HEK293T (cell line): ENCODE measurements around the gene DNAJC11.

ENCODE experiments used
- ARNT ChIP-seq: fragments of 450-650 bp; IDR thresholded peaks from 2 replicates; pipeline ENCODE4 v1.6.1; 2017; ENCODE audit warnings: mild to moderate bottlenecking
- BHLHE40 ChIP-seq: fragments of 450-650 bp; IDR thresholded peaks from 2 replicates; pipeline ENCODE4 v1.6.1; 2016; ENCODE audit warnings: mild to moderate bottlenecking, moderate library complexity, borderline replicate concordance
- CTBP1 ChIP-seq: fragments of 450-650 bp; IDR thresholded peaks from 2 replicates; pipeline ENCODE4 v1.6.1; 2016; ENCODE audit warnings: borderline replicate concordance
- ELF4 ChIP-seq: fragments of 450-650 bp; IDR thresholded peaks from 2 replicates; pipeline ENCODE4 v1.6.1; 2017; ENCODE audit warnings: antibody characterized with exemption
- FOXA1 ChIP-seq: fragments of 450-650 bp; IDR thresholded peaks from 2 replicates; pipeline ENCODE4 v1.6.1; 2016; ENCODE audit warnings: mild to moderate bottlenecking
- FOXK2 ChIP-seq: fragments of 450-650 bp; IDR thresholded peaks from 2 replicates; pipeline ENCODE4 v1.6.1; 2016; ENCODE audit warnings: mild to moderate bottlenecking
- FOXM1 ChIP-seq: fragments of 450-650 bp; IDR thresholded peaks from 2 replicates; pipeline ENCODE4 v1.6.1; 2017; ENCODE audit warnings: mild to moderate bottlenecking, borderline replicate concordance
- NFRKB ChIP-seq: fragments of 450-650 bp; IDR thresholded peaks from 2 replicates; pipeline ENCODE4 v1.6.1; 2016; ENCODE audit warnings: mild to moderate bottlenecking, moderate library complexity
- SP1 ChIP-seq: fragments of 450-650 bp; IDR thresholded peaks from 2 replicates; pipeline ENCODE4 v1.6.1; 2017
- SUZ12 ChIP-seq: fragments of 450-650 bp; IDR thresholded peaks from 2 replicates; pipeline ENCODE4 v1.6.1; 2016; ENCODE audit warnings: mild to moderate bottlenecking
- TARDBP ChIP-seq: fragments of 450-650 bp; IDR thresholded peaks from 2 replicates; pipeline ENCODE4 v1.6.1; 2016
- ZNF384 ChIP-seq: fragments of 450-650 bp; IDR thresholded peaks from 2 replicates; pipeline ENCODE4 v1.6.1; 2016
- TF ChIP-seq, protein P1 (sequence below): fragments of 450-650 bp; IDR thresholded peaks from 2 replicates; pipeline ENCODE4 v1.6.1; 2016

DNA sequence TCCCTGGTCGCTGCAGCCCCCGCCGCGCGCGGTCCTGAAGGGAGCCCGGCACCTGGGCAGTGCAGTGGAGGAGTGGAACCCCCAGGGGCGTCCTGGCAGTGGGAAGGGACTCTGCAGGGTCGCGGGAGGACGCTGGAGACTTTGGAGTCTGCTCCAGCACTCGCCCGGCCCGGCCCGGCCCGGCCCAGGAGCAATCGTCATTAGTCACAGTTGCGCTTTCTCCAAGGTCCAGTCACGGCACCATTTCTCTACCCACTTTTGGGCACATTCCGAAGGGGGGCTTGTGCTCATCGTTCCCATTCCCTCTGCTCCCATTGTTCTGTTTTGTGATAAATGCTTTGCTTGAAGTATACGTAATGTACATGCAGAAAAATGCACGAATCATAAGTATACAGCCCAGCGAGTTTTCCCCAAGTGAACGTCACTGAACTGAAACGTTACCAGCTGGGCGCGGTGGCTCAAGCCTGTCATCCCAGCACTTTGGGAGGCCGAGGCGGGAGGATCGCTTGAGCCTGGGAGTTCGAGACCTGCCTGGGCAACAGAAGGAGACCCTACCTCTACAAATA lies 75.9 kb downstream of the DNAJC11 start:
- TF ChIP-seq SP1 (no peak), FOXM1 (no peak), ARNT (no peak), FOXA1 (no peak), ZNF384 (no peak), ELF4 (no peak), CTBP1 (no peak), SUZ12 (no peak), BHLHE40 (no peak), TARDBP (no peak), FOXK2 (no peak), NFRKB (no peak)
- TF ChIP-seq, protein P1, sequence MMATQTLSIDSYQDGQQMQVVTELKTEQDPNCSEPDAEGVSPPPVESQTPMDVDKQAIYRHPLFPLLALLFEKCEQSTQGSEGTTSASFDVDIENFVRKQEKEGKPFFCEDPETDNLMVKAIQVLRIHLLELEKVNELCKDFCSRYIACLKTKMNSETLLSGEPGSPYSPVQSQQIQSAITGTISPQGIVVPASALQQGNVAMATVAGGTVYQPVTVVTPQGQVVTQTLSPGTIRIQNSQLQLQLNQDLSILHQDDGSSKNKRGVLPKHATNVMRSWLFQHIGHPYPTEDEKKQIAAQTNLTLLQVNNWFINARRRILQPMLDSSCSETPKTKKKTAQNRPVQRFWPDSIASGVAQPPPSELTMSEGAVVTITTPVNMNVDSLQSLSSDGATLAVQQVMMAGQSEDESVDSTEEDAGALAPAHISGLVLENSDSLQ, result no peak
